Hepatocyte (in vitro differentiated cells): ENCODE results near the gene DBP. TPM values are rescaled to one million over a fixed set of nuclear protein-coding genes. Genes with fewer than 3 reads are reported as not detected.

Source experiments
- DNase-seq: peaks from one replicate; pipeline ENCODE4 v3.0.0-alpha.2; 2016; ENCODE audit warnings: low spot score
- H2AFZ ChIP-seq: fragments of 200-600 bp; sonication (generic); 2 replicates; pipeline ENCODE4 v1.6.0; 2016; ENCODE audit warnings: antibody characterized with exemption, mild to moderate bottlenecking
- H3K27ac ChIP-seq: fragments of 200-600 bp; sonication (generic); 2 replicates; pipeline ENCODE4 v1.5.1; 2016; ENCODE audit warnings: mild to moderate bottlenecking
- H3K27me3 ChIP-seq: fragments of 200-600 bp; sonication (generic); 2 replicates; pipeline ENCODE4 v1.6.1; 2016
- H3K36me3 ChIP-seq: fragments of 200-600 bp; sonication (generic); replicated peaks from 2 replicates; pipeline ENCODE4 v1.5.1; 2016; ENCODE audit warnings: low read depth; ENCODE audit not compliant: insufficient read depth
- H3K4me1 ChIP-seq: fragments of 200-600 bp; sonication (generic); 2 replicates; pipeline ENCODE4 v1.5.1; 2016; ENCODE audit warnings: mild to moderate bottlenecking, moderate library complexity; ENCODE audit not compliant: insufficient read depth
- H3K4me2 ChIP-seq: fragments of 200-600 bp; sonication (generic); 2 replicates; pipeline ENCODE4 v1.6.0; 2016
- H3K4me3 ChIP-seq: fragments of 200-600 bp; sonication (generic); 2 replicates; pipeline ENCODE4 v1.5.1; 2016; ENCODE audit warnings: mild to moderate bottlenecking
- H3K79me2 ChIP-seq: fragments of 200-600 bp; sonication (generic); 2 replicates; pipeline ENCODE4 v1.6.0; 2017; ENCODE audit warnings: mild to moderate bottlenecking
- H3K9me2 ChIP-seq: fragments of 200-600 bp; sonication (generic); replicated peaks from 2 replicates; pipeline ENCODE4 v1.6.0; 2017; ENCODE audit warnings: mild to moderate bottlenecking; ENCODE audit not compliant: insufficient read depth
- H3K9me3 ChIP-seq: fragments of 200-600 bp; sonication (generic); 2 replicates; pipeline ENCODE4 v1.5.1; 2016; ENCODE audit warnings: low read depth, mild to moderate bottlenecking
- H4K20me1 ChIP-seq: fragments of 200-600 bp; sonication (generic); 2 replicates; pipeline ENCODE4 v1.6.0; 2016; ENCODE audit warnings: mild to moderate bottlenecking; ENCODE audit not compliant: insufficient read depth, poor library complexity, severe bottlenecking
- CTCF ChIP-seq: fragments of 200-600 bp; sonication (generic); IDR thresholded peaks from 2 replicates; pipeline ENCODE4 v1.5.1; 2016; ENCODE audit warnings: antibody characterized with exemption, mild to moderate bottlenecking; ENCODE audit not compliant: poor library complexity
- EZH2 ChIP-seq: fragments of 200-600 bp; sonication (generic); IDR thresholded peaks from 2 replicates; pipeline ENCODE4 v1.6.1; 2016; ENCODE audit warnings: antibody characterized with exemption, mild to moderate bottlenecking, borderline replicate concordance
- EZH2phosphoT487 ChIP-seq: fragments of 200-600 bp; sonication (generic); IDR thresholded peaks from one replicate; pipeline ENCODE4 v1.6.1; 2018; ENCODE audit warnings: antibody characterized with exemption, mild to moderate bottlenecking, low read depth, moderate library complexity; ENCODE audit not compliant: unreplicated experiment, severe bottlenecking
- WGBS: methylation state at CpG from one replicate; pipeline ENCODE4 v1.1.6; 2016; ENCODE audit warnings: low lambda C conversion rate; ENCODE audit errors: missing lambda C conversion rate; 5-methylcytosine and 5-hydroxymethylcytosine counted together
- polyA plus RNA-seq: library from polyadenylated mRNA; unstranded; fragments of >200 nt; fragmentation: Nextera tagmentation; extraction: Ambion mirVana; gene quantifications from 2 replicates; pipeline ENCODE4 v1.2.1, GENCODE V29; 2016
- total RNA-seq: library from RNA; depleted of rRNA; stranded (reverse); fragments of >200 nt; gene quantifications from 2 replicates; pipeline ENCODE4 v1.2.3, GENCODE V29; 2014

The DBP gene
- total and polyA plus RNA-seq, 2 experiments from 2014 or later, result 5.4 to 11.8 TPM

GRCh38 chr19:48618278-48618915, 18.8 kb downstream of the DBP start:
- Histone ChIP-seq H2AFZ (no peak overlapping the region), H3K27me3 (no peaks in the 10 kb centered on the region), H3K4me2 (peak overlapping the region; percentile 99), H3K9me2 (no peaks in the 10 kb centered on the region), H3K36me3 (no peaks in the 10 kb centered on the region), H3K27ac (peak overlapping the region; percentile 86), H3K4me1 (peaks cover 38% of the 10 kb centered on the region), H3K9me3 (no peaks in the 10 kb centered on the region), H3K4me3 (peak overlapping the region; percentile 61), H4K20me1 (peaks cover 34% of the 10 kb centered on the region), H3K79me2 (peaks cover 40% of the 10 kb centered on the region)
- 2% methylated on average over 18 of the region's 18 CpGs for WGBS
- TF ChIP-seq CTCF (no peak), EZH2phosphoT487 (no peak), EZH2 (no peak)
- peak; percentile 24 for DNase-seq

- WGBS, result 77% methylated on average over 18 of the region's 18 CpGs
- peaks cover 29% of the 10 kb centered on the region for H3K4me1 ChIP-seq
- H3K79me2 ChIP-seq, result peaks cover 40% of the 10 kb centered on the region
- no peaks in the 10 kb centered on the region for H3K36me3 ChIP-seq
- H3K27ac ChIP-seq, result peak overlapping the region; percentile 86
- H3K27me3 ChIP-seq, result no peaks in the 10 kb centered on the region
- DNase-seq, result peak; percentile 14
- no peaks in the 10 kb centered on the region for H3K9me3 ChIP-seq
- H2AFZ ChIP-seq, result no peak overlapping the region
- peak overlapping the region; percentile 61 for H3K4me3 ChIP-seq
- TF ChIP-seq EZH2 (no peak), EZH2phosphoT487 (no peak), CTCF (no peak)
- no peaks in the 10 kb centered on the region for H3K9me2 ChIP-seq
- H4K20me1 ChIP-seq, result peaks cover 34% of the 10 kb centered on the region
- peak overlapping the region; percentile 99 for H3K4me2 ChIP-seq
Observed at GRCh38 chr19:48617146-48617937, 19.8 kb downstream of the DBP start.

GRCh38 chr19:48616491-48617056, 20.6 kb downstream of the DBP start:
- Histone ChIP-seq H2AFZ (no peak overlapping the region), H3K4me1 (peaks cover 29% of the 10 kb centered on the region), H3K36me3 (no peaks in the 10 kb centered on the region), H3K79me2 (peaks cover 40% of the 10 kb centered on the region), H3K4me2 (peak overlapping the region; percentile 99), H3K27ac (peak overlapping the region; percentile 86), H3K27me3 (no peaks in the 10 kb centered on the region), H3K9me3 (no peaks in the 10 kb centered on the region), H3K9me2 (no peaks in the 10 kb centered on the region), H4K20me1 (peaks cover 34% of the 10 kb centered on the region), H3K4me3 (no peak overlapping the region)
- no peak for DNase-seq
- 85% methylated on average over 12 of the region's 12 CpGs for WGBS
- TF ChIP-seq CTCF (no peak), EZH2 (no peak), EZH2phosphoT487 (no peak)
